Stimulated activated memory B cell treated with anti-CD40 and anti-IgM and Interleukin-4, amounts not matched to agents 10 μg/mL and 1 μg/mL and 100 μg/mL, for 72 hours (primary cell): Measurements from ENCODE around the gene IL17RD.

Experiments used
- ATAC-seq: fragments of 150-1000 bp; cut with Tn5 transposase; 2 replicates; pipeline ENCODE4 v1.10.0; 2021
- H3K27ac Mint-ChIP-seq: one replicate; pipeline ENCODE4 v1.8.0; 2022; ENCODE audit warnings: mild to moderate bottlenecking, mixed read lengths
- H3K27me3 Mint-ChIP-seq: one replicate; pipeline ENCODE4 v1.8.0; 2022; ENCODE audit warnings: mixed read lengths
- H3K36me3 Mint-ChIP-seq: one replicate; pipeline ENCODE4 v1.8.0; 2022; ENCODE audit warnings: mixed read lengths
- H3K4me1 Mint-ChIP-seq: one replicate; pipeline ENCODE4 v1.8.0; 2022; ENCODE audit warnings: mixed read lengths
- H3K4me3 Mint-ChIP-seq: one replicate; pipeline ENCODE4 v1.8.0; 2022; ENCODE audit warnings: mild to moderate bottlenecking, moderate library complexity, mixed read lengths
- H3K9me3 Mint-ChIP-seq: one replicate; pipeline ENCODE4 v1.8.0; 2022; ENCODE audit warnings: mixed read lengths

The IL17RD gene

DNA sequence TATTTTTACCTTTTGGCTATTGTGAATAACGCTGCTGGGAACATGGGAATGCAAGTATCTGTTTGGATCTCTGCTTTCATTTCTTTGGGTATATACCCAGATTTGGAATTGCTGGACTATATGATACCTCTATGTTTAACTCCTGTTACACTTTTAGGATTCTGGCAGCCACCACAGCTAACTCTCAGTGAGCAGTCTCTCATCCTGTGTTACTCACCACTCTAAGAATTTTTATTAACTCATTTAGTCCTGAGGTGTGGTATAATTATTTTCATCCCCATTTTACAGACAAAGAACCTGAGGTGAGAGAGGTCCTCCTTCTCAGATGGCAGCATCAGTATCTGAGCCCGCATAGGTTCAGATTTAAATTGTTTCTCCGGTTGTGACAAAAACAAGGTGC, 103.6 kb downstream of the IL17RD start:
- H3K27ac Mint-ChIP-seq, result no peak overlapping the region
- H3K4me3 Mint-ChIP-seq, result no peak overlapping the region
- no peak for ATAC-seq
- H3K9me3 Mint-ChIP-seq, result peaks cover 4% of the 10 kb centered on the region
- peaks cover 5% of the 10 kb centered on the region for H3K36me3 Mint-ChIP-seq
- H3K27me3 Mint-ChIP-seq, result peaks cover 47% of the 10 kb centered on the region
- peaks cover 10% of the 10 kb centered on the region for H3K4me1 Mint-ChIP-seq

DNA sequence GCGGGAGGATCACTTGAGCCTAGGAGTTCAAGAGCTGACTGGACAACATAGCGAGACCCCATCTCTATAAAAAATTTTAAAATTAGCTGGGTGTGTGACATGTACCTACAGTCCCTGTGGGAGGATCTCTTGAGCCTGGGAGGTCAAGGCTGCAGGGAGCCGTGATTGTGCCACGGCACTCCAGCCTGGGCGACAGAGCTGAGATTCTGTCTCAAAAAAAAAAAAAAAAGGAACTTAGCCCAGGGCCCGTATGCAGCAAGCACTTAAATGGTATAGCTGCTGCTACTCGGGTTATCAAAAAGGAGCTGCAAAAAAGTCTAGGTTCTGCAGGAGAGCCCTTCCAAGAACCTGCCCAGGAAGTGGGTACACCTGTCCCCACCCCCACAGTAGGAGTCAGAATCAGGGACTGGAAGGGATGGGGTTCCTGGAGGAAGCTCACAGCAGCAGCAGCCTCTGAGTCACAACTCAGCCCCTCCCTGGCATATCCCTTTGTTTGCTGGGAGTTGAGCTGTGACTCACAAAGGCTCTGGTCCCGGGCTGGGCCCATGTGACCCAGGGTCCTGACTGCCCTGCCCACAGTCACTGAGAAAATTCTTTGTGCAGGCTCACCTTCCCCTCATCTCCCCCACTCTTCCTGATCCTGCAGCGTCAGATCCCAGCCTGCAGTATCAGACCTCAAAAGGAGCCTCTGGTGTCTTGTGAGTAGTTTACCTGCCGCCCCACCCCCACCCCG, 104.9 kb downstream of the IL17RD start, which contains the start of gene SPATA12:
TSS of gene SPATA12 (plus strand) at position 576 of the 733 bp plus-strand sequence. CDS start 13,031 bp downstream, outside the sequence.
- no peak for ATAC-seq
- Mint-ChIP-seq H3K27me3 (peaks cover 60% of the 10 kb centered on the region), H3K4me1 (peaks cover 10% of the 10 kb centered on the region), H3K4me3 (no peak within 1 kb of the TSS), H3K27ac (no peak within 1 kb of the TSS), H3K36me3 (peaks cover 5% of the 10 kb centered on the region), H3K9me3 (peaks cover 4% of the 10 kb centered on the region)

DNA sequence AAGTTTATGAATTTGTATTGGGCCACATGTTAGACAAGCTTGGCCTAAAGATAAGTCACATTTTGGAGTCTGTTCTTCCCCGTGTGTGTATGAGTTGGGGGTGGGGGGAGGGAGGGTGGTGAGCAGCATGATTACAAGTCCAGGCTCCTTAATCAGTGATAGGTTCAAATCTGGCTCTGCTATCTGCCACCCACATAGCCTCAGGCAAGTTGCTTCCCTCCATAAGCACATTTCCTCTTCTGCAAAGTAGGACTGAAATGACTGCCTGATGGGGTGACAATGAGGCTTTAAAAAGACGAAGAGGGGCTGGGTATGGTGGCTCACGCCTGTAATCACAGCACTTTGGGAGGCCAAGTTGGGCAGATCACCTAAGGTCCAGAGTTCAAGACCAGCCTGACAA, 105.7 kb downstream of the IL17RD start:
- H3K27me3 Mint-ChIP-seq, result peaks cover 52% of the 10 kb centered on the region
- peaks cover 4% of the 10 kb centered on the region for H3K9me3 Mint-ChIP-seq
- peaks cover 10% of the 10 kb centered on the region for H3K4me1 Mint-ChIP-seq
- H3K4me3 Mint-ChIP-seq, result no peak overlapping the region
- peaks cover 5% of the 10 kb centered on the region for H3K36me3 Mint-ChIP-seq
- H3K27ac Mint-ChIP-seq, result no peak overlapping the region
- ATAC-seq, result no peak

DNA sequence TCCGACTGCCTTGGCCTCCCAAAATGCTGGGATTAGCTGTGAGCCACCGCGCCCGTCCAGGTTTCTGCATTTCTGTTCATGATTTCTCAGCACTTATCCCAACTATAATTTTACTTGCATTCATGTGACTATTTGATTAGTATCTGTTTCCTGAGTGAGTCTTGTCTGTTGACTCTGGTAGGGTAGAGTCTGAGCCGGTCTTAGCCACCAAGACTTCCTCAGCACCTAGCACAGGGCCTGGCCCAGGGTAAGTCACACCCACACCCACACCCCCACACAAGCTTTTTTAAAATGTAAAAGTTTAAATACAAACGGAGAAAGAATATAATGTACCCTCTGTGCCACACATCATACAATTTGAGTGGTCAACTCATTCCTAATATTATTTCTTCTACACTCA, 107.8 kb downstream of the IL17RD start:
- no peak overlapping the region for H3K27ac Mint-ChIP-seq
- H3K4me1 Mint-ChIP-seq, result no peaks in the 10 kb centered on the region
- no peak overlapping the region for H3K4me3 Mint-ChIP-seq
- H3K36me3 Mint-ChIP-seq, result no peaks in the 10 kb centered on the region
- H3K27me3 Mint-ChIP-seq, result peaks cover 39% of the 10 kb centered on the region
- H3K9me3 Mint-ChIP-seq, result no peaks in the 10 kb centered on the region
- ATAC-seq, result no peak

DNA sequence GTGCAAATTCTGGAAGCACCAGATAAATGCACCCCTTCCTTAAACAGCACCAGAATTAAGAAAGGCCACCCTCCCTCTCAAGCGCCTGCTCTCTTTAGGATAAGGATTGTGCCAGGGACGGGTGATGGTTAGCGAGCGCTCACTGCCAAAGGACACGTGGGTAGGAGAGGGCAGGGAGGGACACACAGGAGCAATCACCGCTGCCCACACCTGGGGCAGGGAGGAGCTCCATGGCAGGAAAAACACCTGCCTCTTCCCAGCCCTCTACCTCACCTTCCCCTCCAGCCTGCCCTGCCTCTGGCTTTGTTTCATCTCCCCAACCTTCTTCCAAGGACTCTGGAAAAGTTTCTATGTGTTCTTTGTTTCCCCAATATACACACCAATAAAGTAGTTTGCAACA, 112.0 kb downstream of the IL17RD start:
- Mint-ChIP-seq H3K9me3 (no peaks in the 10 kb centered on the region), H3K36me3 (no peaks in the 10 kb centered on the region), H3K27me3 (peaks cover 40% of the 10 kb centered on the region), H3K4me3 (no peak overlapping the region), H3K4me1 (no peaks in the 10 kb centered on the region), H3K27ac (no peak overlapping the region)
- ATAC-seq, result no peak

DNA sequence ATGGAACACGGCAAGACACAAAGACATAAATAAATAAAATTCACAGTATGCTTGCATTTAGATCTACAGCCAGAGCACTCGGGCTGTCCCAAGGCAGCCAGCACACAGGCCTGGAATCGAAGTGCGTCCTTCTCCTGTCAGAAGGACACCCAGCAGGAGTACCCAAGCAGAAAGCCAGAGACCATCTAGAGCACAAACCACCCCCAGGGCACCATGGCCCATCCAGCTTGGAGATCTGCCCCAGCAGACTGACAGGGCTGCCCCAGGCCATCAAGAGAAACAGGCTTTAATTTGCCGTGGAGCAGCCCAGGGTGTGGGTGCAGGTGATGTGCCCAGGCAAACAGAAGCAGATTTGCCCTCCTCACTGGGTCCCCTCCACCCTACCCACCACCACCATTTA, 112.5 kb downstream of the IL17RD start:
- no peak overlapping the region for H3K4me3 Mint-ChIP-seq
- H3K36me3 Mint-ChIP-seq, result no peaks in the 10 kb centered on the region
- H3K27ac Mint-ChIP-seq, result no peak overlapping the region
- H3K4me1 Mint-ChIP-seq, result no peaks in the 10 kb centered on the region
- ATAC-seq, result no peak
- peaks cover 41% of the 10 kb centered on the region for H3K27me3 Mint-ChIP-seq
- H3K9me3 Mint-ChIP-seq, result no peaks in the 10 kb centered on the region

DNA sequence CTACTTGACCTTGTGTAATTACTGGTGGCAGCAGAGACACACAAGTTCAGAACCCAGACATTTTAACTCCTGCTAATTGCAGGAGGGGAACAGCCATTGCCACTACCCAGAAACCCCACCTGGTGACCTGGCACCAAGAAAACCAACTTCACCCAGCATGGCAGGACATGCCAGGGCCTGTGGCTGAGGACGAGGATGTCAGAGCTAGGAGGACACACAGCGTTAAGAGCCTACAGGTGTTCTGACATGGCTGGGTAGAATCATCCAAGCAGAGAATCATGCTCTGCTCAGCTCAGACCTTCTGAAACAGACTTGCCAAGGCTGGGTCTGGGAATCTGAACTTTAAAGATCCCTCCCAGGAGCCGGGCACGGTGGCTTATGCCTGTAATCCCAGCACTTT, 116.4 kb downstream of the IL17RD start:
- Mint-ChIP-seq H3K4me3 (no peak overlapping the region), H3K36me3 (no peaks in the 10 kb centered on the region), H3K27ac (no peak overlapping the region), H3K27me3 (peaks cover 21% of the 10 kb centered on the region), H3K9me3 (no peaks in the 10 kb centered on the region), H3K4me1 (peaks cover 7% of the 10 kb centered on the region)
- no peak for ATAC-seq

DNA sequence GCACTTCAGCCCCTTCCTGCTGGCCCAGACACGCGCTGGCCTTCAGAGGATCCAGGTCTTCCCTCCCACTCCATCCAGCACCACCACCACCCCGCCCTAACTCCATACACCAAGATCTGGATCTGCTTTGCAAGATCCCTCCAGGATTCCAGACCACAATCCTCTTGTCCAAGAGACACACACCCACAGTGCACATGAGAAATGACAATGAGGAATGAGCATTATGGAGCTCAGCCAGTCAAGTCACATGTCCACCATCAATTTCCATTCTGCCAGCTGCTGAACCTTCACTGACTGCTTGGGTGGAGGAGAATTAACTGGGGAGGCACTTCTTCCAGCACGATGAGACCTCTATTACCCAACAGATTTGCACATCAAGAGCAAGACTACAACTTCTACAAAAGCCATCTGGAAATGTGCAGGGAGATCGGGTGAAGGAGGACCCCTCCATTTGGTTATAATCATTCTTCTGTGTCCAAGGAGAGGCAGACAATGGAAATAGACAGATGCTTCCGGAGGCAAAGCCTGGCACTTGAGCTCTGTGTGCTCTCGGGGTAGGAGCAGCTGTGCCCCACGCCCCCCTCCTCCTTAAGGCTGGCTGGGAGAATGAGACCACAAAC, 117.0 kb downstream of the IL17RD start:
- no peaks in the 10 kb centered on the region for H3K36me3 Mint-ChIP-seq
- H3K4me1 Mint-ChIP-seq, result peaks cover 7% of the 10 kb centered on the region
- no peak overlapping the region for H3K27ac Mint-ChIP-seq
- peaks cover 21% of the 10 kb centered on the region for H3K27me3 Mint-ChIP-seq
- H3K9me3 Mint-ChIP-seq, result no peaks in the 10 kb centered on the region
- H3K4me3 Mint-ChIP-seq, result no peak overlapping the region
- no peak for ATAC-seq

DNA sequence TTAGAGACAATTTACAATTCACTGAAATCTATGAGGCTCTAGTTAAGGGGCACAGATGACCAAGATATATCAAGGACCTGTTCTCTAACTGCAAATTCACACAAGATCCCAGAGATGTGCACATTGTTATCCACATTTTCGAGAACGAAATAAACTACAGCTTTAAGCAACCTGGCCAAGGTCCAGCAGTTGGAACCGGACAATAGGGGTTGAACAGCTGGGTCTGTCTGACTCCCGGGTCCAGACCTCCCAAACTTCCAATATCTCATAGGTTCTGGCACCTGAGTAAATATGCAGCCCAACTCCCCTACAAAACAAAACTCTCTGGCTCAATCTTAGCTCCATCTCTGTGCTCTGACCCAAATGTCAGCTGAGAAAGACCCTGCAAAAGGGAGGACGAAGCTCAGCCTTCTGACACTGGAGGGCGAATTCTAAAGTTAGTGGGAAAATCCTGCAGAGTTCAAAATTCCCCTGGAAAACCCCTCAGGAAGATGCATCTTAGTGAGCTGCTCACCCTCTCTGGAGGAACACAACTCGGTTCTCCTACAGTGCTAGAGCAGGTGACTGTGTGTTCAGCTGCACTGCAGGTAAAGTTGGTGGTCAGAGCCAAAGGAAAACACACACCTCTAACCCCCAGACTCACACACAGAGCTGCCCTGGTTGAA, 118.9 kb downstream of the IL17RD start:
- Mint-ChIP-seq H3K4me3 (no peak overlapping the region), H3K27ac (no peak overlapping the region), H3K36me3 (no peaks in the 10 kb centered on the region), H3K9me3 (no peaks in the 10 kb centered on the region), H3K27me3 (peaks cover 22% of the 10 kb centered on the region), H3K4me1 (peaks cover 7% of the 10 kb centered on the region)
- no peak for ATAC-seq

DNA sequence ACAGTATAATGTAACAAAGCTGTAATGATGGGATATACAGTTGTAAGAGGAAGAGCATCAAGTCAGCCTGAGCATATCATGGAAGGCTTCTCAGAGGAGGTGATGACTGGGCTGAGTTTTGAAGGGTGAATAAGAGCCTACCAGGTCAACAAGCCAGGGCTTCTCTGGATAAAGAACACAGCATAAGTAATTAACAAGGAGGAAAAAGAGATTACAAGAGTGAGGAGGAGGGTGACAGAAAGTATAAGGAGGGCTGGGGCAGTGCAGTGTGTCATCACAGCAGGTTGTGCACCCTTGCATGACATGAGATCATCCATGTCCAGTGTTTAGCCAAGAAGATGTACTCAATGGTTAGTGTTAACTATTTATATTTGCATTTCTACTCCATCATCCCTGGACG, 121.6 kb downstream of the IL17RD start:
- peaks cover 47% of the 10 kb centered on the region for H3K27me3 Mint-ChIP-seq
- no peaks in the 10 kb centered on the region for H3K9me3 Mint-ChIP-seq

DNA sequence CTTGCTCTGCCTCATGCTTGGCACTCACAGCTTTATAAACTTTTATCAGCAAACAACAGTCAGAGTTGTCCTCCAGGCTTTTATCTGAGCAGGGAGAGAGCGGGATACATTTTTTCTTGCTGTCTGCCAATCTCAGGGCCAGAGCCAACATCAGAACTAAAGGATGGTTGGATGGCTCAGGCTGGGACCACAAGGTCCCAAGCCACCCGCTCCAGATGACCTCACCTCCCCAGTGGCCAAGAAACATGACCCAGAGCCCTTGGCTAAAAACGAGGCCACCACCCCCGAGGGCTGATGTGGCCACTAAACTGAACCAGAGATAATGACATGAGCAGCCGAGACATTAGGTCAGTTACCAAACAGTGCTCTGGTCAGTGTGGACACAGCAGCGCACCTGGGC, 123.5 kb downstream of the IL17RD start:
- Mint-ChIP-seq H3K4me3 (no peak overlapping the region), H3K27me3 (peaks cover 36% of the 10 kb centered on the region), H3K4me1 (peaks cover 6% of the 10 kb centered on the region), H3K9me3 (no peaks in the 10 kb centered on the region), H3K27ac (no peak overlapping the region), H3K36me3 (no peaks in the 10 kb centered on the region)
- no peak for ATAC-seq

More for the DNA sequence above, 121.6 kb downstream of the IL17RD start:
- Mint-ChIP-seq H3K36me3 (no peaks in the 10 kb centered on the region), H3K4me3 (no peak overlapping the region), H3K27ac (no peak overlapping the region), H3K4me1 (peaks cover 7% of the 10 kb centered on the region)
- no peak for ATAC-seq
